ENCODE data around the gene PAFAH1B2.

DNA sequence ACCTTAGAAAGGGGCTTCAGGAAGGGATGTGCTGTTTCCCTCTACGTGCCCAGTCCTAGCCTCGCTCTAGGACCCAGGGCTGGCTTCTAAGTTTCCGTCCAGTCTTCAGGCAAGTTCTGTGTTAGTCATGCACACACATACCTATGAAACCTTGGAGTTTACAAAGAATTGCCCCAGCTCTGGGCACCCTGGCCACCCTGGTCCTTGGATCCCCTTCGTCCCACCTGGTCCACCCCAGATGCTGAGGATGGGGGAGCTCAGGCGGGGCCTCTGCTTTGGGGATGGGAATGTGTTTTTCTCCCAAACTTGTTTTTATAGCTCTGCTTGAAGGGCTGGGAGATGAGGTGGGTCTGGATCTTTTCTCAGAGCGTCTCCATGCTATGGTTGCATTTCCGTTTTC is 52.9 kb downstream of the PAFAH1B2 start:
- TF ChIP-seq, protein P1, sequence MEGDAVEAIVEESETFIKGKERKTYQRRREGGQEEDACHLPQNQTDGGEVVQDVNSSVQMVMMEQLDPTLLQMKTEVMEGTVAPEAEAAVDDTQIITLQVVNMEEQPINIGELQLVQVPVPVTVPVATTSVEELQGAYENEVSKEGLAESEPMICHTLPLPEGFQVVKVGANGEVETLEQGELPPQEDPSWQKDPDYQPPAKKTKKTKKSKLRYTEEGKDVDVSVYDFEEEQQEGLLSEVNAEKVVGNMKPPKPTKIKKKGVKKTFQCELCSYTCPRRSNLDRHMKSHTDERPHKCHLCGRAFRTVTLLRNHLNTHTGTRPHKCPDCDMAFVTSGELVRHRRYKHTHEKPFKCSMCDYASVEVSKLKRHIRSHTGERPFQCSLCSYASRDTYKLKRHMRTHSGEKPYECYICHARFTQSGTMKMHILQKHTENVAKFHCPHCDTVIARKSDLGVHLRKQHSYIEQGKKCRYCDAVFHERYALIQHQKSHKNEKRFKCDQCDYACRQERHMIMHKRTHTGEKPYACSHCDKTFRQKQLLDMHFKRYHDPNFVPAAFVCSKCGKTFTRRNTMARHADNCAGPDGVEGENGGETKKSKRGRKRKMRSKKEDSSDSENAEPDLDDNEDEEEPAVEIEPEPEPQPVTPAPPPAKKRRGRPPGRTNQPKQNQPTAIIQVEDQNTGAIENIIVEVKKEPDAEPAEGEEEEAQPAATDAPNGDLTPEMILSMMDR (conservative IDR thresholded peaks at IDR 0.05; ENCODE audit: low read length), result no peak
- TF ChIP-seq EZH2phosphoT487 (IDR thresholded peaks at IDR 0.05; ENCODE audit: borderline replicate concordance, low read depth, low read length), result no peak

Data from OCI-LY7 (cell line).